Stimulated activated CD8-positive, alpha-beta memory T cell treated with anti-CD3 and anti-CD28 coated beads, Interleukin-12 subunit alpha, Interleukin-12 subunit beta, amount 100 ng/mL, for 24 hours (primary cell): Measurements from ENCODE around the gene AMBRA1.
"Not testable (repeated sequence)": the region's sequence is repeated elsewhere in the genome, so short reads cannot be mapped to it uniquely, and the experiment has no call there.

ENCODE experiments used
- DNase-seq: peaks from one replicate; pipeline ENCODE4 v3.0.0-alpha.2; 2020; ENCODE audit errors: extremely low read depth

AMBRA1 gene

GRCh38 chr11:46381819-46382645, 211.8 kb downstream of the AMBRA1 start:
- DNase-seq = no peak

- DNase-seq = no peak
These were observed 212.6 kb downstream of the AMBRA1 start, which contains the start of gene MDK for GRCh38 chr11:46381048-46381818. Gene MDK (plus strand): TSS chr11:46381669. CDS start chr11:46382058, 389 bp downstream.

GRCh38 chr11:46380340-46381047, 213.3 kb downstream of the AMBRA1 start:
- DNase-seq = no peak

- DNase-seq = not testable (repeated sequence)
These were observed 214.1 kb downstream of the AMBRA1 start for GRCh38 chr11:46379482-46380293.

GRCh38 chr11:46378811-46379481, 214.9 kb downstream of the AMBRA1 start:
- no peak for DNase-seq

- DNase-seq = no peak
These were observed 215.5 kb downstream of the AMBRA1 start for GRCh38 chr11:46378296-46378695.

GRCh38 chr11:46377831-46378230, 216.0 kb downstream of the AMBRA1 start:
- no peak for DNase-seq

- no peak for DNase-seq
These were observed 216.5 kb downstream of the AMBRA1 start for GRCh38 chr11:46377290-46377689.

- DNase-seq = no peak
These were observed 217.4 kb downstream of the AMBRA1 start for GRCh38 chr11:46376258-46377050.

- DNase-seq = no peak
These were observed 218.3 kb downstream of the AMBRA1 start for GRCh38 chr11:46375392-46376101.

- DNase-seq = no peak
These were observed 219.0 kb downstream of the AMBRA1 start for GRCh38 chr11:46374815-46375214.

- DNase-seq = no peak
These were observed 219.8 kb downstream of the AMBRA1 start for GRCh38 chr11:46373787-46374740.

GRCh38 chr11:46372501-46372900, 221.3 kb downstream of the AMBRA1 start:
- not testable (repeated sequence) for DNase-seq

- no peak for DNase-seq
These were observed 221.7 kb downstream of the AMBRA1 start for GRCh38 chr11:46372086-46372485.

GRCh38 chr11:46371262-46371661, 222.6 kb downstream of the AMBRA1 start:
- not testable (repeated sequence) for DNase-seq

- DNase-seq = no peak
These were observed 223.6 kb downstream of the AMBRA1 start for GRCh38 chr11:46370253-46370652.

GRCh38 chr11:46369458-46370152, 224.2 kb downstream of the AMBRA1 start:
- no peak for DNase-seq

GRCh38 chr11:46367916-46368267, 225.9 kb downstream of the AMBRA1 start:
- no peak for DNase-seq
